KBM-7 (cell line): ENCODE results near the gene CAMKK1.
A peak's percentile ranks its signal among the peaks of the same experiment; 100 is the strongest.

Experiments
- DNase-seq: peaks from one replicate; pipeline ENCODE4 v3.0.0-alpha.2; 2015
- in situ Hi-C: fragments of 300-500 bp; cut with MboI; formaldehyde crosslinking; loops from 2 replicates; pipeline ENCODE4 v1.14.3; 2020; ENCODE audit warnings: low sequenced_read_pairs, low pct_unique_long_range_greater_than_20kb, mixed read lengths

The CAMKK1 gene

GRCh38 chr17:3903051-3903825 is 10.4 kb upstream of the CAMKK1 start:
- DNase-seq = no peak
- in situ Hi-C loops = no loop called here

- no peak for DNase-seq
- in situ Hi-C loops = no loop called here
Observed at GRCh38 chr17:3900646-3901045, 7.8 kb upstream of the CAMKK1 start.

GRCh38 chr17:3897731-3898130 is 4.9 kb upstream of the CAMKK1 start:
- in situ Hi-C loops = no loop called here
- DNase-seq = no peak

GRCh38 chr17:3896968-3897235 is 4.0 kb upstream of the CAMKK1 start:
- in situ Hi-C loops = no loop called here
- DNase-seq = no peak

GRCh38 chr17:3896108-3896967 is 3.5 kb upstream of the CAMKK1 start:
- no peak for DNase-seq
- in situ Hi-C loops = no loop called here

GRCh38 chr17:3895354-3895753 is 2.5 kb upstream of the CAMKK1 start:
- in situ Hi-C loops = no loop called here
- DNase-seq = no peak

- in situ Hi-C loops = no loop called here
- DNase-seq = peak; percentile 54
Observed at GRCh38 chr17:3894911-3895343, 2.1 kb upstream of the CAMKK1 start.

- in situ Hi-C loops = no loop called here
- no peak for DNase-seq
Observed at GRCh38 chr17:3894188-3894587, 1.3 kb upstream of the CAMKK1 start.

GRCh38 chr17:3893720-3894116 is 865 bp upstream of the CAMKK1 start:
- no peak for DNase-seq

GRCh38 chr17:3892095-3892998 is 506 bp downstream of the CAMKK1 start:
- peak; percentile 64 for DNase-seq
- in situ Hi-C loops = no loop called here

More at GRCh38 chr17:3893720-3894116, 865 bp upstream of the CAMKK1 start:
- in situ Hi-C loops = no loop called here

GRCh38 chr17:3891626-3892094 is 1.2 kb downstream of the CAMKK1 start:
- no peak for DNase-seq
- in situ Hi-C loops = no loop called here

GRCh38 chr17:3890878-3891219 is 2.0 kb downstream of the CAMKK1 start:
- DNase-seq = no peak
- in situ Hi-C loops = no loop called here

GRCh38 chr17:3890082-3890877 is 2.6 kb downstream of the CAMKK1 start:
- in situ Hi-C loops = no loop called here
- DNase-seq = peak; percentile 50

GRCh38 chr17:3889325-3890012 is 3.4 kb downstream of the CAMKK1 start:
- in situ Hi-C loops = no loop called here
- DNase-seq = no peak

- no peak for DNase-seq
- in situ Hi-C loops = no loop called here
Observed at GRCh38 chr17:3888343-3889171, 4.3 kb downstream of the CAMKK1 start.

GRCh38 chr17:3887804-3888203 is 5.0 kb downstream of the CAMKK1 start:
- no peak for DNase-seq
- in situ Hi-C loops = no loop called here

GRCh38 chr17:3887394-3887793 is 5.5 kb downstream of the CAMKK1 start:
- DNase-seq = no peak
- in situ Hi-C loops = no loop called here
